RCC 7860 (cell line): ENCODE measurements around the gene ZNF394.
A peak's percentile ranks its signal among the peaks of the same experiment; 100 is the strongest.

ENCODE experiments used
- DNase-seq: peaks from one replicate; pipeline ENCODE4 v3.0.0-alpha.2; 2015; ENCODE audit warnings: low spot score
- FAIRE-seq: peaks from 2 replicates; lab custom pipeline; 2012; peaks lifted over from hg19 to GRCh38; lab: Jason Lieb, UNC

ZNF394 gene

GRCh38 chr7:99453105-99453504, 47.0 kb downstream of the ZNF394 start:
- FAIRE-seq = no peak
- DNase-seq = no peak

- no peak for FAIRE-seq
- no peak for DNase-seq
Measured at GRCh38 chr7:99452541-99452940, 47.5 kb downstream of the ZNF394 start.

- DNase-seq (no peak), FAIRE-seq (no peak)
Measured at GRCh38 chr7:99451936-99452335, 48.1 kb downstream of the ZNF394 start.

GRCh38 chr7:99449326-99449725, 50.8 kb downstream of the ZNF394 start:
- DNase-seq (peak; percentile 39), FAIRE-seq (no peak)

DNA sequence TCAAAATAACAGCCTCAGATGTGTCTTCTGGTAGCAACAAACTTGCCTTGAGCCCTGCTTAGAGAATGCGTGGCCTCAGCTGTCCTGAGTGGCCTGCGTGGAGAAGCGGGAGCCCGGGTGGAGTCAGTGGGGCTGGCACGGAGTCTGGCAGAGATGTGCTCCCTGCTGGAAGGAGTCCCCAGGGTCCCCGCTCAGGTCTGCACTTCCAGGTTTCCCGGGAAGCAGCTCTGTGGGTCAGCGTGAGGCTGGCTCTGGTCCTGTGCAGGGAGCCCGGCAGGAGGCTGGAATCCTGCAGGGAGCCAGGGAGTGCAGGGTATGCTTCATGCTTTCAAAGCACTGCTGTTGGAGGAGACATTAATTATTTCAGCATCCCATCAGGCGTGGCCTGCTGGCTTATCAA, 51.2 kb downstream of the ZNF394 start:
- no peak for FAIRE-seq
- no peak for DNase-seq

- FAIRE-seq = no peak
Measured at GRCh38 chr7:99447943-99448342, 52.1 kb downstream of the ZNF394 start.

GRCh38 chr7:99446096-99446495, 54.0 kb downstream of the ZNF394 start:
- DNase-seq = no peak
- FAIRE-seq = no peak

More at GRCh38 chr7:99447943-99448342, 52.1 kb downstream of the ZNF394 start:
- DNase-seq = no peak
